Mesodermal cell (in vitro differentiated cells): ENCODE results near the gene JMJD6.
A peak's percentile ranks its signal among the peaks of the same experiment; 100 is the strongest.

Experiments used
- H3K27ac ChIP-seq: 2 replicates; pipeline ENCODE4 v1.7.0; 2013; ENCODE audit warnings: mild to moderate bottlenecking, low read depth, low read length, moderate library complexity; ENCODE audit not compliant: severe bottlenecking
- H3K36me3 ChIP-seq: 2 replicates; pipeline ENCODE4 v1.7.1; 2013; ENCODE audit warnings: mild to moderate bottlenecking, low read length, moderate library complexity; ENCODE audit not compliant: control insufficient read depth, insufficient read depth
- H3K4me1 ChIP-seq: one replicate; pipeline ENCODE4 v1.7.1; 2013; ENCODE audit warnings: mild to moderate bottlenecking, low read length; ENCODE audit not compliant: insufficient read depth, control insufficient read depth, poor library complexity, severe bottlenecking
- H3K4me3 ChIP-seq: 2 replicates; pipeline ENCODE4 v1.7.0; 2013; ENCODE audit warnings: low read length, control low read depth, mild to moderate bottlenecking; ENCODE audit not compliant: insufficient read depth, poor library complexity, severe bottlenecking; ENCODE audit errors: extremely low read depth
- H3K9me3 ChIP-seq: 2 replicates; pipeline ENCODE4 v1.7.1; 2013; ENCODE audit warnings: mild to moderate bottlenecking, low read length, moderate library complexity; ENCODE audit not compliant: control insufficient read depth
- WGBS, 2 experiments: methylation state at CpG; one replicate each; pipeline ENCODE4 v1.1.5; 2013; ENCODE audit warnings: missing lambda C conversion rate in 2 of 2; ENCODE audit not compliant: insufficient coverage in 2 of 2; 5-methylcytosine and 5-hydroxymethylcytosine counted together

The JMJD6 gene

GRCh38 chr17:76686538-76687297, 39.7 kb downstream of the JMJD6 start:
- Histone ChIP-seq H3K4me3 (no peak overlapping the region), H3K4me1 (no peaks in the 10 kb centered on the region), H3K27ac (no peak overlapping the region), H3K36me3 (peaks cover 27% of the 10 kb centered on the region), H3K9me3 (no peaks in the 10 kb centered on the region)
- 86 to 90% methylated on average over 10 of the region's 15 CpGs for WGBS, 2 experiments

- H3K36me3 ChIP-seq: peaks cover 30% of the 10 kb centered on the region
- no peak overlapping the region for H3K27ac ChIP-seq
- H3K4me1 ChIP-seq: no peaks in the 10 kb centered on the region
- 94 to 100% methylated on average over 3 to 5 of the region's 8 CpGs for WGBS, 2 experiments
- no peak overlapping the region for H3K4me3 ChIP-seq
- no peaks in the 10 kb centered on the region for H3K9me3 ChIP-seq
Observed at GRCh38 chr17:76685846-76686245, 40.6 kb downstream of the JMJD6 start.

- 94 to 95% methylated on average over 12 of the region's 12 CpGs for WGBS, 2 experiments
- Histone ChIP-seq H3K9me3 (no peaks in the 10 kb centered on the region), H3K36me3 (peaks cover 34% of the 10 kb centered on the region), H3K4me1 (no peaks in the 10 kb centered on the region), H3K27ac (no peak overlapping the region), H3K4me3 (no peak overlapping the region)
Observed at GRCh38 chr17:76685366-76685765, 41.0 kb downstream of the JMJD6 start.

- 91% methylated on average over 3 of the region's 7 CpGs; no CpG with 5 or more reads in 1 of the 2 experiments for WGBS, 2 experiments
- Histone ChIP-seq H3K36me3 (peaks cover 34% of the 10 kb centered on the region), H3K4me1 (no peaks in the 10 kb centered on the region), H3K9me3 (no peaks in the 10 kb centered on the region), H3K4me3 (no peak overlapping the region), H3K27ac (no peak overlapping the region)
Observed at GRCh38 chr17:76684756-76685155, 41.6 kb downstream of the JMJD6 start.

GRCh38 chr17:76683921-76684745, 42.3 kb downstream of the JMJD6 start:
- 94% methylated on average over 15 to 17 of the region's 25 CpGs for WGBS, 2 experiments

GRCh38 chr17:76683011-76683755, 43.2 kb downstream of the JMJD6 start:
- no peak overlapping the region for H3K27ac ChIP-seq
- no peaks in the 10 kb centered on the region for H3K4me1 ChIP-seq
- 77 to 81% methylated on average over 15 to 16 of the region's 18 CpGs for WGBS, 2 experiments
- H3K4me3 ChIP-seq: no peak overlapping the region
- peaks cover 36% of the 10 kb centered on the region for H3K36me3 ChIP-seq
- no peaks in the 10 kb centered on the region for H3K9me3 ChIP-seq

More at GRCh38 chr17:76683921-76684745, 42.3 kb downstream of the JMJD6 start:
- H3K4me1 ChIP-seq: no peaks in the 10 kb centered on the region
- H3K9me3 ChIP-seq: no peaks in the 10 kb centered on the region
- no peak overlapping the region for H3K4me3 ChIP-seq
- no peak overlapping the region for H3K27ac ChIP-seq
- H3K36me3 ChIP-seq: peaks cover 38% of the 10 kb centered on the region

- WGBS, 2 experiments: 95 to 96% methylated on average over 12 of the region's 12 CpGs
- Histone ChIP-seq H3K4me3 (no peak overlapping the region), H3K27ac (peak overlapping the region; percentile 33)
Observed at GRCh38 chr17:76682296-76682695, 44.1 kb downstream of the JMJD6 start.

GRCh38 chr17:76681222-76682137, 44.9 kb downstream of the JMJD6 start:
- H3K27ac ChIP-seq: peak overlapping the region; percentile 33

More at GRCh38 chr17:76682296-76682695, 44.1 kb downstream of the JMJD6 start:
- H3K9me3 ChIP-seq: no peaks in the 10 kb centered on the region
- H3K4me1 ChIP-seq: no peaks in the 10 kb centered on the region
- peaks cover 34% of the 10 kb centered on the region for H3K36me3 ChIP-seq

GRCh38 chr17:76679239-76679638, 47.2 kb downstream of the JMJD6 start:
- 88% methylated on average over 1 of the region's 1 CpG; no CpG with 5 or more reads in 1 of the 2 experiments for WGBS, 2 experiments
- H3K4me1 ChIP-seq: no peaks in the 10 kb centered on the region
- no peak overlapping the region for H3K4me3 ChIP-seq
- no peak overlapping the region for H3K27ac ChIP-seq
- H3K9me3 ChIP-seq: no peaks in the 10 kb centered on the region
- H3K36me3 ChIP-seq: peaks cover 28% of the 10 kb centered on the region

More at GRCh38 chr17:76681222-76682137, 44.9 kb downstream of the JMJD6 start:
- Histone ChIP-seq H3K9me3 (no peaks in the 10 kb centered on the region), H3K36me3 (peaks cover 34% of the 10 kb centered on the region), H3K4me3 (no peak overlapping the region), H3K4me1 (no peaks in the 10 kb centered on the region)
- 62 to 66% methylated on average over 12 to 16 of the region's 16 CpGs for WGBS, 2 experiments
